WTC11 (cell line): ENCODE data around the gene KIF26A. TPM values are rescaled to one million over a fixed set of nuclear protein-coding genes. Genes with fewer than 3 reads are reported as not detected.

ENCODE experiments used
- ATAC-seq: fragments of 200-7000 bp; cut with Tn5 transposase; 2 replicates; pipeline ENCODE4 v1.10.0; 2021; ENCODE audit warnings: mild to moderate bottlenecking, moderate library complexity
- CTCF ChIA-PET: fragments of 300-600 bp; sonication (Branson Sonifier 250); formaldehyde crosslinking; loops from one replicate; lab custom pipeline; 2021; ENCODE audit warnings: antibody characterized with exemption; lab: Charles Lee
- POLR2A ChIA-PET: fragments of 350-600 bp; sonication (Branson Sonifier 250); formaldehyde crosslinking; loops from one replicate; lab custom pipeline; 2021; ENCODE audit warnings: antibody characterized with exemption; lab: Charles Lee
- DNase-seq: peaks from one replicate; pipeline ENCODE4 v3.0.0; 2021; ENCODE audit warnings: low spot score
- H3K27ac Mint-ChIP-seq: 2 replicates; pipeline ENCODE4 v1.8.0; 2021; ENCODE audit warnings: mixed read lengths
- H3K27me3 Mint-ChIP-seq: 2 replicates; pipeline ENCODE4 v1.8.0; 2021; ENCODE audit warnings: low read depth, mild to moderate bottlenecking, moderate library complexity, mixed read lengths
- H3K36me3 Mint-ChIP-seq: 2 replicates; pipeline ENCODE4 v1.8.0; 2021; ENCODE audit warnings: mixed read lengths
- H3K4me1 Mint-ChIP-seq: 2 replicates; pipeline ENCODE4 v1.8.0; 2022; ENCODE audit warnings: mixed read lengths
- H3K4me3 Mint-ChIP-seq: 2 replicates; pipeline ENCODE4 v1.8.0; 2021; ENCODE audit warnings: mild to moderate bottlenecking, moderate library complexity, mixed read lengths
- H3K9me3 Mint-ChIP-seq: 2 replicates; pipeline ENCODE4 v1.8.0; 2021; ENCODE audit warnings: mixed read lengths
- ETV6 ChIP-seq: sonication (generic); formaldehyde crosslinking; IDR thresholded peaks from 2 replicates; pipeline ENCODE4 v1.8.1; 2022; ENCODE audit warnings: mild to moderate bottlenecking, missing genetic modification reagents
- FOXP1 ChIP-seq: sonication (generic); formaldehyde crosslinking; IDR thresholded peaks from 2 replicates; pipeline ENCODE4 v1.8.0; 2022; ENCODE audit warnings: missing genetic modification reagents, mild to moderate bottlenecking, moderate library complexity, borderline replicate concordance
- HMGA2 ChIP-seq: fragments of 250-450 bp; sonication (Bioruptor Pico); IDR thresholded peaks from 2 replicates; pipeline ENCODE4 v1.4.0; 2021; ENCODE audit warnings: mild to moderate bottlenecking, moderate library complexity
- IRF2 ChIP-seq: sonication (generic); formaldehyde crosslinking; IDR thresholded peaks from 2 replicates; pipeline ENCODE4 v1.8.0; 2022; ENCODE audit warnings: low read depth, missing genetic modification reagents, borderline replicate concordance
- MXD4 ChIP-seq: fragments of 250-450 bp; sonication (Bioruptor Pico); IDR thresholded peaks from 2 replicates; pipeline ENCODE4 v1.8.0; 2021; ENCODE audit warnings: mild to moderate bottlenecking, moderate library complexity, borderline replicate concordance
- NR3C1 ChIP-seq: sonication (generic); formaldehyde crosslinking; conservative IDR thresholded peaks from 2 replicates; pipeline ENCODE4 v1.8.1; 2023; ENCODE audit warnings: low read depth, mild to moderate bottlenecking, missing genetic modification reagents
- RORB ChIP-seq: fragments of 250-450 bp; sonication (Bioruptor Pico); IDR thresholded peaks from 2 replicates; pipeline ENCODE4 v1.9.0; 2021; ENCODE audit warnings: mild to moderate bottlenecking
- ZBTB21 ChIP-seq: sonication (generic); formaldehyde crosslinking; IDR thresholded peaks from 2 replicates; pipeline ENCODE4 v1.8.1; 2023; ENCODE audit warnings: mild to moderate bottlenecking, missing genetic modification reagents, borderline replicate concordance
- ZNF121 ChIP-seq: sonication (generic); formaldehyde crosslinking; IDR thresholded peaks from 2 replicates; pipeline ENCODE4 v1.8.0; 2023; ENCODE audit warnings: missing genetic modification reagents
- ZNF416 ChIP-seq: fragments of 250-450 bp; sonication (Bioruptor Pico); IDR thresholded peaks from 2 replicates; pipeline ENCODE4 v1.9.0; 2021; ENCODE audit warnings: mild to moderate bottlenecking, inconsistent platforms
- ZNF671 ChIP-seq: fragments of 250-450 bp; sonication (Bioruptor Pico); IDR thresholded peaks from 2 replicates; pipeline ENCODE4 v1.8.0; 2021; ENCODE audit warnings: mild to moderate bottlenecking
- total RNA-seq: library from RNA; stranded (reverse); gene quantifications from 3 replicates; pipeline ENCODE4 v1.2.3, GENCODE V29; 2021
- TF ChIP-seq, protein P1 (sequence below): fragments of 250-450 bp; sonication (Bioruptor Pico); IDR thresholded peaks from 2 replicates; pipeline ENCODE4 v2.1.2; 2022; ENCODE audit warnings: mild to moderate bottlenecking, moderate library complexity
- TF ChIP-seq, protein P2 (sequence below): sonication (generic); formaldehyde crosslinking; IDR thresholded peaks from 2 replicates; pipeline ENCODE4 v1.8.1; 2022; ENCODE audit warnings: low read depth, mild to moderate bottlenecking, moderate library complexity, missing genetic modification reagents, borderline replicate concordance
- TF ChIP-seq, protein P3 (sequence below): sonication (generic); formaldehyde crosslinking; IDR thresholded peaks from 2 replicates; pipeline ENCODE4 v1.8.1; 2023; ENCODE audit warnings: mild to moderate bottlenecking, missing genetic modification reagents
- TF ChIP-seq, protein P4 (sequence below): fragments of 200-600 bp; IDR thresholded peaks from 2 replicates; pipeline ENCODE4 v1.8.0; 2022; ENCODE audit warnings: antibody characterized with exemption
- TF ChIP-seq, protein P5 (sequence below): fragments of 250-450 bp; sonication (Bioruptor Pico); IDR thresholded peaks from 2 replicates; pipeline ENCODE4 v1.8.0; 2021; ENCODE audit warnings: mild to moderate bottlenecking
- TF ChIP-seq, protein P6 (sequence below): sonication (generic); formaldehyde crosslinking; IDR thresholded peaks from 2 replicates; pipeline ENCODE4 v1.8.1; 2022; ENCODE audit warnings: mild to moderate bottlenecking, missing genetic modification reagents, moderate library complexity, borderline replicate concordance
- TF ChIP-seq, protein P7 (sequence below): sonication (generic); formaldehyde crosslinking; IDR thresholded peaks from 2 replicates; pipeline ENCODE4 v1.8.1; 2023; ENCODE audit warnings: mild to moderate bottlenecking, missing genetic modification reagents, moderate library complexity
- TF ChIP-seq, protein P8 (sequence below): sonication (generic); formaldehyde crosslinking; IDR thresholded peaks from 2 replicates; pipeline ENCODE4 v1.8.1; 2023; ENCODE audit warnings: mild to moderate bottlenecking, moderate library complexity, missing genetic modification reagents

The KIF26A gene
- total RNA-seq, 1 experiment from 2014 or later: 53.4 TPM

DNA sequence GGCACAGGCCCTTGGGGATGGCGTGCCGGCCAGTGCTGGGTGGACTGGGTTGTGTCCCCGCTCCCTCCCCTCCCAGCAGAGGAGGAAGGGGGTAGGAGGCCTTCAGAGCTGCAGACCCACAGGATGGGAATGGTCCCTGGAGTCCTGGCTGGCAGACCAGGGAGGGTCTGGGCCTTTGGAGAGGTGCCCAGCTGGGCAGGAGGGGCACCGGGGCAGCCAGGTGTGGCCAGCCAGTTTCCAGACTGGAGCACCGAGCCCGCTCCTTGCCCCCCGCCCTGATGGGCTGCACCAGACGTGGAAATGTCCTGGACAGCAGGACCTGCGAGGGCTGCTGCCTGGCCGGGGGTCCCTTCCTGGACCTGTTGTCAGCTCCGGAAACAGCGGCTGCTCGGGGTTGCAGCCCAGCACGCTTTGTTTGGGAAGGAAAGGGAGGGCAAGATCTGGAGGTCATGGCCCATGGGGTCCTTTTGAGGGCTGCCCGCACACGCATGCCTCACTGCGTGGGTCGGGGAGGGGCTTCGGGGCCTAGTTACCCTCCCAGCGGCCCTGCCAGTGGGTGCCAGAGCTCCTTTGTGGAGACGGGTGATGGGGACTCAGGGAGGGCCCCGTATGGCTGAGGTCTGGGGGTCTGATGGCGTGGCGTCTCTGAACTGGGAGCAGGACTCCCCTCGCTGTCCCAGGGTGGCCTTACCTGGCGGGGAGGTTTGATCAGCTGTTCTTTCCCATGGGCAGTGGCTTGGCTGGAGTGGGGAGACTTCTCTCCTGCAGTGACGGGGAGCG, 9.1 kb downstream of the KIF26A start (continued):
- TF ChIP-seq, protein P1, sequence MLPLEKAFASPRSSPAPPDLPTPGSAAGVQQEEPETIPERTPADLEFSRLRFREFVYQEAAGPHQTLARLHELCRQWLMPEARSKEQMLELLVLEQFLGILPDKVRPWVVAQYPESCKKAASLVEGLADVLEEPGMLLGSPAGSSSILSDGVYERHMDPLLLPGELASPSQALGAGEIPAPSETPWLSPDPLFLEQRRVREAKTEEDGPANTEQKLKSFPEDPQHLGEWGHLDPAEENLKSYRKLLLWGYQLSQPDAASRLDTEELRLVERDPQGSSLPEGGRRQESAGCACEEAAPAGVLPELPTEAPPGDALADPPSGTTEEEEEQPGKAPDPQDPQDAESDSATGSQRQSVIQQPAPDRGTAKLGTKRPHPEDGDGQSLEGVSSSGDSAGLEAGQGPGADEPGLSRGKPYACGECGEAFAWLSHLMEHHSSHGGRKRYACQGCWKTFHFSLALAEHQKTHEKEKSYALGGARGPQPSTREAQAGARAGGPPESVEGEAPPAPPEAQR (CRISPR knock-in tag): no peak
- no peak for TF ChIP-seq HMGA2
- no peak for TF ChIP-seq RORB
- TF ChIP-seq MXD4 (CRISPR knock-in tag): no peak
- no peak for TF ChIP-seq IRF2
- TF ChIP-seq, protein P2, sequence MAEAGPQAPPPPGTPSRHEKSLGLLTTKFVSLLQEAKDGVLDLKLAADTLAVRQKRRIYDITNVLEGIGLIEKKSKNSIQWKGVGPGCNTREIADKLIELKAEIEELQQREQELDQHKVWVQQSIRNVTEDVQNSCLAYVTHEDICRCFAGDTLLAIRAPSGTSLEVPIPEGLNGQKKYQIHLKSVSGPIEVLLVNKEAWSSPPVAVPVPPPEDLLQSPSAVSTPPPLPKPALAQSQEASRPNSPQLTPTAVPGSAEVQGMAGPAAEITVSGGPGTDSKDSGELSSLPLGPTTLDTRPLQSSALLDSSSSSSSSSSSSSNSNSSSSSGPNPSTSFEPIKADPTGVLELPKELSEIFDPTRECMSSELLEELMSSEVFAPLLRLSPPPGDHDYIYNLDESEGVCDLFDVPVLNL (CRISPR knock-in tag): no peak
- no peak for TF ChIP-seq ETV6 (CRISPR knock-in tag)
- TF ChIP-seq, protein P3, sequence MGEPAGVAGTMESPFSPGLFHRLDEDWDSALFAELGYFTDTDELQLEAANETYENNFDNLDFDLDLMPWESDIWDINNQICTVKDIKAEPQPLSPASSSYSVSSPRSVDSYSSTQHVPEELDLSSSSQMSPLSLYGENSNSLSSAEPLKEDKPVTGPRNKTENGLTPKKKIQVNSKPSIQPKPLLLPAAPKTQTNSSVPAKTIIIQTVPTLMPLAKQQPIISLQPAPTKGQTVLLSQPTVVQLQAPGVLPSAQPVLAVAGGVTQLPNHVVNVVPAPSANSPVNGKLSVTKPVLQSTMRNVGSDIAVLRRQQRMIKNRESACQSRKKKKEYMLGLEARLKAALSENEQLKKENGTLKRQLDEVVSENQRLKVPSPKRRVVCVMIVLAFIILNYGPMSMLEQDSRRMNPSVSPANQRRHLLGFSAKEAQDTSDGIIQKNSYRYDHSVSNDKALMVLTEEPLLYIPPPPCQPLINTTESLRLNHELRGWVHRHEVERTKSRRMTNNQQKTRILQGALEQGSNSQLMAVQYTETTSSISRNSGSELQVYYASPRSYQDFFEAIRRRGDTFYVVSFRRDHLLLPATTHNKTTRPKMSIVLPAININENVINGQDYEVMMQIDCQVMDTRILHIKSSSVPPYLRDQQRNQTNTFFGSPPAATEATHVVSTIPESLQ (CRISPR knock-in tag): no peak
- TF ChIP-seq, protein P4, sequence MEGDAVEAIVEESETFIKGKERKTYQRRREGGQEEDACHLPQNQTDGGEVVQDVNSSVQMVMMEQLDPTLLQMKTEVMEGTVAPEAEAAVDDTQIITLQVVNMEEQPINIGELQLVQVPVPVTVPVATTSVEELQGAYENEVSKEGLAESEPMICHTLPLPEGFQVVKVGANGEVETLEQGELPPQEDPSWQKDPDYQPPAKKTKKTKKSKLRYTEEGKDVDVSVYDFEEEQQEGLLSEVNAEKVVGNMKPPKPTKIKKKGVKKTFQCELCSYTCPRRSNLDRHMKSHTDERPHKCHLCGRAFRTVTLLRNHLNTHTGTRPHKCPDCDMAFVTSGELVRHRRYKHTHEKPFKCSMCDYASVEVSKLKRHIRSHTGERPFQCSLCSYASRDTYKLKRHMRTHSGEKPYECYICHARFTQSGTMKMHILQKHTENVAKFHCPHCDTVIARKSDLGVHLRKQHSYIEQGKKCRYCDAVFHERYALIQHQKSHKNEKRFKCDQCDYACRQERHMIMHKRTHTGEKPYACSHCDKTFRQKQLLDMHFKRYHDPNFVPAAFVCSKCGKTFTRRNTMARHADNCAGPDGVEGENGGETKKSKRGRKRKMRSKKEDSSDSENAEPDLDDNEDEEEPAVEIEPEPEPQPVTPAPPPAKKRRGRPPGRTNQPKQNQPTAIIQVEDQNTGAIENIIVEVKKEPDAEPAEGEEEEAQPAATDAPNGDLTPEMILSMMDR: no peak

DNA sequence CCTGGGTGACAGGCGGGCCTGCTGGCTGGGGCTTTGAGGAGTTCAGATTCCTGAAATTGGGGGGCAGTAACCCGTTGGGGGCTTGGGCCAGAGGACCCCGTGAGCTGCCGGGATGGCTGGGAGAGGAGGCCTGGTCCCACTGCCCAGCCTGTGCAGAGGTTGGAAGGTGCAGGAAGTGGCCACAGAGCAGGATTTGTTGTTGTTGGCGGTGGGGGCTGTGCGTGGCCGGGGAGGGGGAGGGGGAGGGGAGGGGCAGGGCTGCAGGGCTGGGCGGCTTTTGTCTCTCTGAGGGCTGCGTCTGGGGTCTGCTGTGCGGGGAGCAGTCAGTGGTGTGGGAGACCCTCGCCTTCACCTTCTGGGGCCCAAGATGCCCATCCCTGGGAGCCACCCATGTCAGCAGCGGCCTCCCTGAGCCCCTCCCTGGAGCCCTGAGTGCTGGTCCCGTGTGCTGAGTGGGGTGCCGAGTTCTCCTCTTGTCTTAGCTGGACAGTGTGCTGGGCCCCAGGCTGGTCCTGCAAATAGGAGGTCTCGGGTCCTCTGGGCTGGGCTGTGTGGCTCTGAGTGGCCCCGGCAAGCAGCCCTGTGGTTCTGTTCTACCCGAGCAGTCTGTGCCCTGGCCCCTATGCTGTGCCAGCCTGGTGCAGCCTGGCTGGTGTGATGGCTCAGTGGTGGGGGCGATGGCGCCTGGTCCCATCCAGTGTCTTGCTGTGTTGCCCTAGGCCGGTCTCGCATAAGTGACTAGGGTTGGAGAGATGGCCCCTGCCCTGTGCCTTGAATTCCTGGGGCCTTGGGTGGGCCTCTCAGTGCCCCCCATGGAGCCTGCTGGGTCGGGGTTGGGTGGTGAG, 10.3 kb downstream of the KIF26A start:
- peak; percentile 3; the same call in 1 of the 2 replicates for ATAC-seq
- no peak overlapping the region for H3K4me3 Mint-ChIP-seq
- TF ChIP-seq, protein P5, sequence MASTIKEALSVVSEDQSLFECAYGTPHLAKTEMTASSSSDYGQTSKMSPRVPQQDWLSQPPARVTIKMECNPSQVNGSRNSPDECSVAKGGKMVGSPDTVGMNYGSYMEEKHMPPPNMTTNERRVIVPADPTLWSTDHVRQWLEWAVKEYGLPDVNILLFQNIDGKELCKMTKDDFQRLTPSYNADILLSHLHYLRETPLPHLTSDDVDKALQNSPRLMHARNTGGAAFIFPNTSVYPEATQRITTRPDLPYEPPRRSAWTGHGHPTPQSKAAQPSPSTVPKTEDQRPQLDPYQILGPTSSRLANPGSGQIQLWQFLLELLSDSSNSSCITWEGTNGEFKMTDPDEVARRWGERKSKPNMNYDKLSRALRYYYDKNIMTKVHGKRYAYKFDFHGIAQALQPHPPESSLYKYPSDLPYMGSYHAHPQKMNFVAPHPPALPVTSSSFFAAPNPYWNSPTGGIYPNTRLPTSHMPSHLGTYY (CRISPR knock-in tag): no peak
- no peak for TF ChIP-seq ZBTB21 (CRISPR knock-in tag)
- TF ChIP-seq ETV6 (CRISPR knock-in tag): no peak
- peak; percentile 91 for TF ChIP-seq ZNF121
- DNase-seq: no peak
- H3K27ac Mint-ChIP-seq: peak overlapping the region; percentile 76; the same call in 1 of the 2 replicates
- H3K27me3 Mint-ChIP-seq: no peaks in the 10 kb centered on the region
- H3K9me3 Mint-ChIP-seq: no peaks in the 10 kb centered on the region
- CTCF ChIA-PET: interaction anchor here (0.6 to 2.6 kb wide), 7 partner anchors 9 to 441 kb away, joined by 3 to 16 read pairs (median 5); no protein-coding TSS in a partner anchor
- peaks cover 39% of the 10 kb centered on the region for H3K4me1 Mint-ChIP-seq
- POLR2A ChIA-PET: no interaction called here
- H3K36me3 Mint-ChIP-seq: no peaks in the 10 kb centered on the region

DNA sequence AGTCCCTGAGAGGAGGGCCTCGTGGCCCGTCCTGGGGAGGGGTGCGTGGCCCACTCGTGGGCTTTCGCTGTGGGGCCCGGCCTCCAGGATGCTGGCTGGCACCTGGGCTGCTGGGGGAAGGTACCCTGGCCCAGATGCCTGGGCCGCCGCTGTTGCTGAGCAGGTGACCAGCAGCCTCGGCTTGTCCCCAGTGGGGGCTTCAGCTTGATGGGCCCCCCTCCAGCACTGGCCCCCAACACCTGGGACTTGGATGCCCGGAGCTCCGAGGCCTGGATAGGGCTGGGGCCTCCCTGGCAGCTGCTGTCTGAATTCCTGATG, 10.8 kb downstream of the KIF26A start:
- CTCF ChIA-PET: interaction anchor here (0.6 to 2.6 kb wide), 13 partner anchors 10 to 415 kb away, joined by 3 to 16 read pairs (median 4); partner anchors contain the start of gene ASPG
- Mint-ChIP-seq H3K27ac (no peak overlapping the region), H3K27me3 (no peaks in the 10 kb centered on the region), H3K9me3 (no peaks in the 10 kb centered on the region), H3K4me3 (no peak overlapping the region), H3K36me3 (no peaks in the 10 kb centered on the region), H3K4me1 (peaks cover 39% of the 10 kb centered on the region)
- POLR2A ChIA-PET: no interaction called here
- DNase-seq (no peak), ATAC-seq (no peak)
- TF ChIP-seq ZNF671 (no peak), FOXP1 (CRISPR knock-in tag) (no peak), ZNF416 (CRISPR knock-in tag) (no peak), NR3C1 (CRISPR knock-in tag) (no peak)
- TF ChIP-seq, protein P6, sequence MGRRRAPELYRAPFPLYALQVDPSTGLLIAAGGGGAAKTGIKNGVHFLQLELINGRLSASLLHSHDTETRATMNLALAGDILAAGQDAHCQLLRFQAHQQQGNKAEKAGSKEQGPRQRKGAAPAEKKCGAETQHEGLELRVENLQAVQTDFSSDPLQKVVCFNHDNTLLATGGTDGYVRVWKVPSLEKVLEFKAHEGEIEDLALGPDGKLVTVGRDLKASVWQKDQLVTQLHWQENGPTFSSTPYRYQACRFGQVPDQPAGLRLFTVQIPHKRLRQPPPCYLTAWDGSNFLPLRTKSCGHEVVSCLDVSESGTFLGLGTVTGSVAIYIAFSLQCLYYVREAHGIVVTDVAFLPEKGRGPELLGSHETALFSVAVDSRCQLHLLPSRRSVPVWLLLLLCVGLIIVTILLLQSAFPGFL (CRISPR knock-in tag): no peak
- TF ChIP-seq, protein P7, sequence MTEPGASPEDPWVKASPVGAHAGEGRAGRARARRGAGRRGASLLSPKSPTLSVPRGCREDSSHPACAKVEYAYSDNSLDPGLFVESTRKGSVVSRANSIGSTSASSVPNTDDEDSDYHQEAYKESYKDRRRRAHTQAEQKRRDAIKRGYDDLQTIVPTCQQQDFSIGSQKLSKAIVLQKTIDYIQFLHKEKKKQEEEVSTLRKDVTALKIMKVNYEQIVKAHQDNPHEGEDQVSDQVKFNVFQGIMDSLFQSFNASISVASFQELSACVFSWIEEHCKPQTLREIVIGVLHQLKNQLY (CRISPR knock-in tag): no peak
- TF ChIP-seq, protein P8, sequence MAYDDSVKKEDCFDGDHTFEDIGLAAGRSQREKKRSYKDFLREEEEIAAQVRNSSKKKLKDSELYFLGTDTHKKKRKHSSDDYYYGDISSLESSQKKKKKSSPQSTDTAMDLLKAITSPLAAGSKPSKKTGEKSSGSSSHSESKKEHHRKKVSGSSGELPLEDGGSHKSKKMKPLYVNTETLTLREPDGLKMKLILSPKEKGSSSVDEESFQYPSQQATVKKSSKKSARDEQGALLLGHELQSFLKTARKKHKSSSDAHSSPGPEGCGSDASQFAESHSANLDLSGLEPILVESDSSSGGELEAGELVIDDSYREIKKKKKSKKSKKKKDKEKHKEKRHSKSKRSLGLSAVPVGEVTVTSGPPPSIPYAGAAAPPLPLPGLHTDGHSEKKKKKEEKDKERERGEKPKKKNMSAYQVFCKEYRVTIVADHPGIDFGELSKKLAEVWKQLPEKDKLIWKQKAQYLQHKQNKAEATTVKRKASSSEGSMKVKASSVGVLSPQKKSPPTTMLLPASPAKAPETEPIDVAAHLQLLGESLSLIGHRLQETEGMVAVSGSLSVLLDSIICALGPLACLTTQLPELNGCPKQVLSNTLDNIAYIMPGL: no peak
